Measurements from ENCODE around the gene COL27A1. TPM values are rescaled to one million over a fixed set of nuclear protein-coding genes. Genes with fewer than 3 reads are reported as not detected.

The COL27A1 gene
- total and polyA plus RNA-seq, 2 experiments from 2014 or later, result 10.5 to 18.0 TPM

GRCh38 chr9:114164191-114164794 is 9.0 kb downstream of the COL27A1 start (continued):
- TF ChIP-seq CREB1 (CRISPR knock-in tag; IDR thresholded peaks at IDR 0.05; ENCODE audit: low read depth) (no peak), STAT1 (IDR thresholded peaks at IDR 0.05; ENCODE audit: unreplicated experiment) (no peak), ZNF331 (CRISPR knock-in tag; IDR thresholded peaks at IDR 0.05; ENCODE audit: low read depth) (no peak)

- H3K36me3 Mint-ChIP-seq (ENCODE audit: low read depth), result peaks cover 8% of the 10 kb centered on the region
- ATAC-seq (no peak), DNase-seq (ENCODE audit: low spot score) (no peak)
- no peaks in the 10 kb centered on the region for H3K36me3 ChIP-seq (ENCODE audit: insufficient read depth)
- no peak overlapping the region for H2AFZ ChIP-seq
- H3F3A ChIP-seq (replicated peaks; ENCODE audit: low read depth), result no peaks in the 10 kb centered on the region
- H3K4me3 ChIP-seq, result no peak overlapping the region
- H3K79me2 ChIP-seq (replicated peaks; ENCODE audit: insufficient read depth), result 0 out of 2 replicates have a peak, but pooled peaks cover 1% of the 10 kb centered on the region
- no peak overlapping the region for H3K4me2 ChIP-seq
- peaks cover 4% of the 10 kb centered on the region; the same call in 1 of the 2 replicates for H4K20me1 ChIP-seq (replicated peaks; ENCODE audit: insufficient read depth)
- H3K27ac Mint-ChIP-seq, result no peak overlapping the region
- H3K9me2 ChIP-seq (ENCODE audit: insufficient read depth), result no peaks in the 10 kb centered on the region
- TF ChIP-seq REST (IDR thresholded peaks at IDR 0.05; ENCODE audit: unreplicated experiment) (no peak), NANOG (IDR thresholded peaks at IDR 0.05; ENCODE audit: borderline replicate concordance) (no peak), CTCF (conservative IDR thresholded peaks at IDR 0.05; ENCODE audit: low read depth in 2 of 2) (no peak), ZNF462 (CRISPR knock-in tag; IDR thresholded peaks at IDR 0.05) (no peak), EZH2phosphoT487 (IDR thresholded peaks at IDR 0.05; ENCODE audit: unreplicated experiment) (no peak)
- no peak overlapping the region for H3K4me3 Mint-ChIP-seq
- no peaks in the 10 kb centered on the region for H3K9me3 Mint-ChIP-seq
- H3K27ac ChIP-seq (ENCODE audit: low read depth), result no peak overlapping the region
- H3K4me1 ChIP-seq (ENCODE audit: insufficient read depth), result peaks cover 17% of the 10 kb centered on the region
- peaks cover 9% of the 10 kb centered on the region for H3K4me1 Mint-ChIP-seq
- H3K27me3 ChIP-seq (ENCODE audit: insufficient read depth), result no peaks in the 10 kb centered on the region
- peaks cover 5% of the 10 kb centered on the region for H3K27me3 Mint-ChIP-seq (ENCODE audit: insufficient read depth, low read depth, poor library complexity)
These were observed 10.2 kb downstream of the COL27A1 start for GRCh38 chr9:114165407-114166102.

Measured in GM23338 (cell line).